GM21526 (cell line): ENCODE results near the gene MVK.

ENCODE experiments used
- ATAC-seq: cut with Tn5 transposase; IDR thresholded peaks from one replicate; pipeline ENCODE4 v1.9.1; 2021; ENCODE audit warnings: moderate library complexity; ENCODE audit not compliant: unreplicated experiment, low FRiP score

The MVK gene

GRCh38 chr12:109605016-109605415, 31.4 kb downstream of the MVK start:
- no peak for ATAC-seq

DNA sequence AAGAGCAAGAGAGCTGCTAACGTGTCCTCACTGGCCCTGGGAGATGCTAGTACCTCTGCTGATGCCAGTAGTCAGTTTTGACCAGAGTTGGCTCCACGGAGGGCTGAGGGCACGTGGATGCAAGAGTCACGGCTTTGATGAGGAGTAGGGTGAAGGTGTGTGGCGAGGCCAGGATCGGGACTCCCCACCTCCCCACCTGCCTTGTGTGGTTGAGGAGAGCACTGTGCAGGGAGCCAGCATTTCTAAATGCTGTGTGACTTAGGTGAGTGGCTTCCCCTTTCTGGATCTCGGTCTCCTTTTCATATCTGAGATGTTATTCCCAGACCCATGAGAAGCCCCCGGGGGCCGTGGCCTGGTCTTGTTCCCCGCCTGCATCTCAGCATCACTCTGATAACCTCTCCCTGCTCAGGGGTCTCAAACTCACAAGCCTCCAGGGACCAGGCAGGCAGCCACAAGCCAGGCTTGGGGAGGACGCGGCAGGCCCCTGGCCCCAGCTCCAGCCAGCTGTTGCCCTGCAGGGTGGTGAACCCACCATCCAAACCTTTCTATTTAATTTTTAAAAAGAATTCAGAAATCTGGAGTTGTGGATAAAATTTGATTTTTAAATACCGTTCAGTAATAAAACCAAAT, 32.1 kb downstream of the MVK start:
- ATAC-seq: no peak

DNA sequence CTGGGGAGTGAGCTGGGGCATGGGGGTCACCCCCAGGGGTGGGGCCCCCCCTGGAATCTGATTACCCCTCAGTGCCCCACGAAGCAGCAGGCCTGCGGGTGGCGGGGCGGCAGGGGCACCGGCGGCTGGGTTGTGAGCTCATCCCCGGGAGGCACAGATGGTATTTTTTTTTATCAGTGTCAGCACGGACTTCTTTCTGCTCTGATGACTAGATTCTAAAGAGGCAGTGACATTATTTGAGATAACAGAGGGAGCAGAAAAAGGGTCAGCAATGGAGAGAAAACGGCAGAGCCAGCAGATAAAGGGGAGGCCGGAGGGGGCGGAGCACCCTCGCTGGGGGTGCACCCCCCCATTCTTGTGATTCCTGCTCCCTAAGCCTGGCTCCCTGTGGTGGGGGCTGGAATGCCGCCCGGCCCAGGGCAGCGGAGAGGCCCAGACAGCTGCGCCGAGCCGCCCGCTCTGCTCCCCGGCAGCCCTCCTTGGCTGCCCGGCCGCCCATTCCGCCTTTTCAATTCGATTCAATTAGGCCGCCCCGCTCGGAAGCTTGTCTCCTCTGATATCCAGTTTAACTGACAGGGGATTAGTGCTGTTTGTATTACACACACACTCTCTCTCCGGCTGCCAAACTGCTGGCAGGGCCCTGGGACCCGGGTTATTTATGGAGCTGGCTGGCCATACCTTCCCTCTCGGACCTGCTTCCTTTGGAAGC, 32.9 kb downstream of the MVK start:
- ATAC-seq: no peak

DNA sequence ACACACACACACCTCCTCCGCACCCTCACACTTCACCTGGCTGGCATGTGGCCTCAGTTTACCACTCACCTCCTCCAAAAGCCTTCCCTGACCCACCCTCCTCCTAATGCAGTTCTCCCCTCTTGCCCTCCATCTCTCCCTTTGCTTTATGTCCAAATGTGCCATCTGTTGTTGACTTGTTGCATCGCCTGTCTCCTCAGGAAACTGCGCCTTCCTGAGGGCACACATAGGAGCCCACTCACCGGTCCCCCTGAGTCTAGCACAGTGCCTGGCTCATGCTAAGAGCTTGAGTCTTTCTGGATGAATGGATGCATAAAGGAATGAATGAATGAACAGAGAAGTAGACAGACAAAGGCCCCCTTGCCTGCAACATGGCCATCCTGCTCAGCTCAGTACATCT, 34.0 kb downstream of the MVK start:
- no peak for ATAC-seq

GRCh38 chr12:109608270-109608669, 34.7 kb downstream of the MVK start:
- ATAC-seq: no peak

- no peak for ATAC-seq
Observed at GRCh38 chr12:109608793-109609192, 35.2 kb downstream of the MVK start.

DNA sequence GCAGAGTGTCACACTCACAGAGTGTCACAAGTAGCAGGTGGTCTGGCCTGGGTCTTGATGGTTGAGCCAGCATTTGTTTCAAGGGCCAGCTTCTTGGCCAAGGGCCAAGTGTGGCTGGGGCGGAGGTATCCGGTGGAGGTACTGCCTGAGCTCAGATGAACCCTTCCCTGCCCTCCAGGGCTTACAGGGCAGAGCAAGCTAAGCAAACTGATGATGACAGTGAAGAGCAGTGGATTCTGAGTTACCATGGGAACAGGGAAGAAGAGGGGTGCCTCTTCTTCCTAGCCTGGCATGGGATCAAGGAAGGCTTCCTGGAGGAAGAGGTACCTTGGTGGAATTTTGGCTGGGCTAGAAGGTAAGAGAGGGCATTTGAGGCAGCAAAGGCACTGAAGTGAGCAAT, 35.7 kb downstream of the MVK start:
- no peak for ATAC-seq

- ATAC-seq: no peak
Observed at GRCh38 chr12:109610523-109610922, 36.9 kb downstream of the MVK start.

DNA sequence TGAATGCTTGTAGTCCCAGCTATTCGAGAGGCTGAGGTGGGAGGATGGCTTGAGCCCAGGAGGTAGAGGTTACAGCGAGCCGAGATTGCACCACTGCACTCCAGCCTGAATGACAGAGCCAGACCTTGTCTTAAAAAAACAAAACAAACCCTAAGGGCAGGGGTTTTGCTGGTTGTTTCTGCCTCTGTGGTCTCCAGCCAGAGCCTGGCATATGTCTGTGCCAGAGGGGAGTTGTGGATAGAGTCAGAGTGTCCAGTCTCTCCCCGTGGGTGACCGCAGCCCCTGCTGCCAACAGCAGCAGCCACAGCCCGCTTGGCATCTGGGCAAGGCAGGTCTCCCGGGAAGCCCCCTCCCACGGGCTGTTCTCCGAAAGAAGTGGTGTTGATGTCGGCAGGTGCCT, 37.6 kb downstream of the MVK start:
- no peak for ATAC-seq

DNA sequence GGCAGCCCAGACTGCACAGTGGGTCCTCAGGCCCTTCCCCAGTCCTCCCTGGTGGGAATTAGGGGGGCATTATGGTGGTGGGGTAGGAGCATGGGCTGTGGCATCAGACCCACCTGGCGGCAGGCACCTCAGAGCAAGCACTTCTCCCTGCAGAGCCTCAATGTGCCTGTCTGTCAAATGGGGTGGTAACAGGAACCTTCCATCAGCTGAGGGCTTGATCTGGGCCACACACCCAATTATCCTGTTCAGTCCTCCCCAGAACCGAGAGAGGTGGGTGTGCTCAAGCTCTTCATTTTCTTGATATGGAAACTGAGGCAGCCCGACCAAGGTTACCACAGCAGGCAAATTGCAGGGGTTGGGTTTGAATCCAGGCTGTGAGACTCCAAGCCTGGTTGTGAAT, 38.4 kb downstream of the MVK start:
- no peak for ATAC-seq

DNA sequence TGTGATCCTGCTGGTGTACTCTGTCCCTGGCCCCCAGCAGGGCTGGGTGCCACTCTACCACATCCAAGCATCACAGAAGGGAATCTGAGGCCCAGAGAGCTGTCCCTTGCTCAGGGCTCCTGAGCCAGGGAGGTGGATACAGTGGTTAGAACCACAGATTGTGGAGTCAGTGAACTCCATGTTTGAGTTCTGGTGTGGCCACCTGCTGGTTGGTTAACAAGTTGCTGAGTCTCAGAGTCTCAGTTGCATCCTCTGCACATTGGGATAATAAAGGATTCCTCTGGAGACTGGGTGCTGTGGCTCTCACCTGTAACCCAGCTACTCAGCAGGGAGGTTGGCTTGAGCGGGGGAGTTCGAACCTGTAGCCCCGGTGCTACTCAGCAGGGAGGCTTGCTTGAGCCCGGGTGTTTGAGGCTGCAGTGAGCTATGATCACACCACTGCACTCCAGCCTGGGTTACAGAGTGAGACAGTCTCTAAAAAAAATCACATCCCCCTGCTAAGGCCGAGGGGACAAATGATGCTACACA, 39.4 kb downstream of the MVK start:
- ATAC-seq: no peak

DNA sequence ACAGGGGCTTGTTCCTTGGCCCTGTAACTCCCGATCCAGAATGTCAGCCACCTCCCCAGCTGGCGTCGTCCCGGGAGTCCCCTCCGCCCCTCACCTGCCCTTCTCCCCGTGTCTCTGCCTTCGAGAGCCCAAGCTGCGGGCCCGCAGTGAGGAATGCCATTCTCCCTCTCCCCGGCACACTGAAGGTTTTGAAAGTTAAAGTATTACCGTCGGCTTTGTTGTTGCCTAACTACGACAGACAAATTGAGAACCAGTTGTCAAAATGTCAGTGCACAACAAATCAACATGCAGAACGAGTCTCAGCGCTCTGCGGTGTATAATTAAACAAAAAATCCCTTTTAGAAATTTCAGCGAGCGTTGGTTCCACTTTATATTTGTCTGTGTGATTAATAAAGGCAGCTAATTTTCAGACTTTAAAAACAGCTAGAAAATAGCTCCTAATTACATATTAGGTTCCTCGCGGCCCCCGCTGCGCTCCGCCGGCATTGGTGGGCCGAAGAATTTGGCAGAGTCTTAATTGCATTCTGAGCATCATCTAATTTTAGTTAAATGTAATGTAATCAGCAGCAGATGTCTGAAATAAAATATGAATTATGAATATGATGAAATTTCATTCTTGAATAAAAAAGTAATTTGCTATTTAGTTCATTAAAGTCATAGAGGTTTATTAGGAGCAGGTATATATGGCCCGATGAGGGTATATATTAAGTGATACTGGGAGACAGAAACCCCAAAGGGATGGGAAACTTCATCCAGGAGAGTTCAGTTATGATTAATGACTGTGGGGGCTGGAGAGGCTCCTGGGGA, 40.3 kb downstream of the MVK start:
- ATAC-seq: no peak

- no peak for ATAC-seq
Observed at GRCh38 chr12:109615556-109616229, 42.1 kb downstream of the MVK start.

- ATAC-seq: no peak
Observed at GRCh38 chr12:109617491-109617890, 43.9 kb downstream of the MVK start.

GRCh38 chr12:109618082-109618481, 44.5 kb downstream of the MVK start:
- no peak for ATAC-seq

GRCh38 chr12:109619002-109619604, 45.5 kb downstream of the MVK start:
- no peak for ATAC-seq

DNA sequence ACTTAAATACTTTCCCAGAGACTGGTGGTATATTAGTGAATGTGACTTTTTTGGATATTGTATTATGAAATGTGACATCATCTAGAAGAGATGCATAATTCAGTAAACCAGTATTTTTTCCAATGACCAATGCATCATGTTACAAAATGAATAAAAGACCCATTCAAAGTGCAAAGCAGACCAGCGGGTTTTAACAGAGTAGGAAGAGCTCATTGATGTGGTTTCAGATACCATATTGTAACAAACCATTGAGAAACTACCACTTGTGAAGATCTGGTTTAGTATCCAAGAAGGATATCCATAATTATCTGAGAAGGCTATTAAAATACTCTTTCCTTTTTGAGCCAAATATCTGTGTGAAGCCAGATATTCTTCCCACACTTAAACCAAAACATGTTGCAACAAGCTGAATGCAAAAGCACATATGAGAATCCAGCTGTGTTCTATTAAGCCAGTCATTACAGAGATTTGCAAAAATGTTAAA, 47.7 kb downstream of the MVK start:
- no peak for ATAC-seq

- no peak for ATAC-seq
Observed at GRCh38 chr12:109621901-109622364, 48.3 kb downstream of the MVK start.

DNA sequence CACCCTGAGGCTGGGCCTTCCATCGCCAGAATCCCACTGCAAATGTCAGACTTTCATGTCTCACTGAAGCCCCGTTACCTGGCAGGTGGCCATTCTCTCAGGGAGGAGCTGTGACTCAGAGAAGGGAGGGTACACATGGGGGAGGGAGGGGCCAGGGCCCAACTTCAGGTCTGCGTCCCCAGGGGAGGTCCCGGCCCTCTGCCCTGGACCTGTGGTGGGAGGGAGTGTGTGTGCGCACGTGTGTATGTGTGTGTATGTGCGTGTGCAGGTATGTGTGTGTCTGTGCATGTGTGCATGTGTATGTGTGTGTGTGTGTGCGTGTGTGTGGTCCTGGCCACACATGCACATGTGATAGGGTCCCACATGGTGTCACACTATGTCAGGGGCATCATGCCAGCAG, 50.9 kb downstream of the MVK start:
- no peak for ATAC-seq

DNA sequence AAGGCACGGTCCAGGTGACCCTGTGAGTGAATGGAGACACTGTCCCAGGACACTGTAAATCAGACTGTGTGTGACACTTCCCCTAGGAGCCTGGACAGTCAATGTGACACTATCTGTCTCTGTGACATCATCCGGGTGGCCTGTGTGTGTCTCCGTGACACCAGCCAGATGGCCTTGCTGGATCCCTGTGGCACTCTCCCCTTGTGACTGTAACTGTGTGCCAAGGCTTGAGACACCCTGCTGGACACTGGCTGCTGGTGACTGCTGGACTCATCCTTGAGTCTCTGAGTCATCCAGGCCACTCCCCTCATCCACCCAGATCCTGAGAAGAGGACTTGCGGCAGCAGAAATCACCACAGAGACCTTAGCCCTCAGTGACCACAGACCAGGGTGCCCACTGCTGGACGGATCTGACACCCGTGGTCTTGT, 51.6 kb downstream of the MVK start:
- ATAC-seq: no peak
